Activated T-helper 17 cell treated with anti-CD3 and anti-CD28 coated beads, Interleukin-2, amount 50 U/mL, for 72 hours (primary cell): ENCODE data around the gene MED13L. TPM values are rescaled to one million over a fixed set of nuclear protein-coding genes. Genes with fewer than 3 reads are reported as not detected.

Experiments used
- ATAC-seq: fragments of 150-1000 bp; cut with Tn5 transposase; replicated peaks from 2 replicates; pipeline ENCODE4 v1.10.0; 2021; ENCODE audit warnings: mild to moderate bottlenecking, moderate library complexity
- H3K27ac Mint-ChIP-seq: one replicate; pipeline ENCODE4 v1.8.0; 2022; ENCODE audit warnings: mixed read lengths
- H3K27me3 Mint-ChIP-seq: one replicate; pipeline ENCODE4 v1.8.0; 2022; ENCODE audit warnings: mixed read lengths
- H3K36me3 Mint-ChIP-seq: one replicate; pipeline ENCODE4 v1.8.0; 2022; ENCODE audit warnings: low read depth, mild to moderate bottlenecking, mixed read lengths
- H3K4me1 Mint-ChIP-seq: one replicate; pipeline ENCODE4 v1.8.0; 2022; ENCODE audit warnings: mixed read lengths
- H3K4me3 Mint-ChIP-seq: one replicate; pipeline ENCODE4 v1.8.0; 2022; ENCODE audit warnings: mild to moderate bottlenecking, mixed read lengths
- H3K9me3 Mint-ChIP-seq: one replicate; pipeline ENCODE4 v1.8.0; 2022; ENCODE audit warnings: mixed read lengths
- total RNA-seq, 2 donors: library from RNA; stranded (reverse); gene quantifications; one replicate each; pipeline ENCODE4 v1.2.3, GENCODE V29; 2022

The MED13L gene
- total RNA-seq, 2 donors from 2014 or later, result 49.9 to 56.2 TPM

- Mint-ChIP-seq H3K9me3 (peaks cover 9% of the 10 kb centered on the region), H3K4me3 (no peak overlapping the region), H3K4me1 (no peaks in the 10 kb centered on the region), H3K27ac (no peak overlapping the region), H3K36me3 (no peaks in the 10 kb centered on the region), H3K27me3 (peaks cover 4% of the 10 kb centered on the region)
- no peak for ATAC-seq
Observed at GRCh38 chr12:116313194-116313927, 35.9 kb upstream of the MED13L start.

- no peaks in the 10 kb centered on the region for H3K36me3 Mint-ChIP-seq
- peaks cover 9% of the 10 kb centered on the region for H3K9me3 Mint-ChIP-seq
- peaks cover 3% of the 10 kb centered on the region for H3K27me3 Mint-ChIP-seq
- no peak overlapping the region for H3K4me3 Mint-ChIP-seq
- no peaks in the 10 kb centered on the region for H3K4me1 Mint-ChIP-seq
- ATAC-seq, result no peak
- no peak overlapping the region for H3K27ac Mint-ChIP-seq
Observed at GRCh38 chr12:116310082-116310481, 32.6 kb upstream of the MED13L start.

DNA sequence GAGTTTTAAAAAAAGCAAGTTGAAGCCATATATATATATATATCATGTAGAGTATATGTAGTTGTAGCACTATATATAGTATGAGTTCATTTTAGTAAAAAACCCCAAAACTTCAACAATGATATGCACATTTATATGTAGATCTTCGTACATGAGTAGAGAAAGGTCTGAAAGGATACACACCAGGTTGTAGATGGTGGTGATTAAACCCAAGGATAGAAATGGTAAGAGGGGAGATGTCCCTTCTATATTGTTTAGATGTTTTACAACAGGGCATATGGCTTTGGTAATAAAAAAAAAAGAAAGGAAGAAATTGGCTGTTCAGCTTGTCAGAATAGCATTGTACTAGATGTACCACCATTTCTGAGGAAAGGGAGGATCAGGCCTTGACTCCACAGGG, 31.9 kb upstream of the MED13L start:
- no peaks in the 10 kb centered on the region for H3K4me1 Mint-ChIP-seq
- no peak overlapping the region for H3K27ac Mint-ChIP-seq
- peaks cover 9% of the 10 kb centered on the region for H3K9me3 Mint-ChIP-seq
- ATAC-seq, result no peak
- peaks cover 3% of the 10 kb centered on the region for H3K27me3 Mint-ChIP-seq
- no peaks in the 10 kb centered on the region for H3K36me3 Mint-ChIP-seq
- no peak overlapping the region for H3K4me3 Mint-ChIP-seq

DNA sequence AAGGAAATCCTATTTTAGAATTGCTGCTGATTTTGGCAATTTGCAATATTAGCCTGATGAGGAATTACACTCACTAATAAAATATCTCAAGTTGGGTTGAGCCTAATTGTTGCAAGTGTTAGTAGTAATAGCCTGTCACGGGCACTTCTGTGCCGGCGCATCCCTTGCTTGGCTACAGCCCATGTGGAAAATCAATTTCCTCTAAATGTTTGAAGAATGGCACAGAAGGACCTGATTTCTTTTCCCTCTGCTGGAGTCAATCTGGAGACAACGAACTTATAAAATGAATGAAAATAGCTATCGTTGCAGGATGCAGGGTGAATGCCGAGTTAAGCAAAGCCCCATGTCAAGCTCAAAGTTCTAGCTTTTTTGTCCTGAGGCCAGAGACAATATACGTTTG, 31.2 kb upstream of the MED13L start:
- no peaks in the 10 kb centered on the region for H3K4me1 Mint-ChIP-seq
- peaks cover 3% of the 10 kb centered on the region for H3K27me3 Mint-ChIP-seq
- H3K4me3 Mint-ChIP-seq, result no peak overlapping the region
- no peaks in the 10 kb centered on the region for H3K36me3 Mint-ChIP-seq
- no peak overlapping the region for H3K27ac Mint-ChIP-seq
- H3K9me3 Mint-ChIP-seq, result peaks cover 9% of the 10 kb centered on the region
- no peak for ATAC-seq

- Mint-ChIP-seq H3K36me3 (no peaks in the 10 kb centered on the region), H3K27me3 (peaks cover under 1% of the 10 kb centered on the region), H3K4me1 (no peaks in the 10 kb centered on the region), H3K9me3 (peaks cover 9% of the 10 kb centered on the region), H3K4me3 (no peak overlapping the region), H3K27ac (no peak overlapping the region)
- no peak for ATAC-seq
Observed at GRCh38 chr12:116306968-116307367, 29.5 kb upstream of the MED13L start.

DNA sequence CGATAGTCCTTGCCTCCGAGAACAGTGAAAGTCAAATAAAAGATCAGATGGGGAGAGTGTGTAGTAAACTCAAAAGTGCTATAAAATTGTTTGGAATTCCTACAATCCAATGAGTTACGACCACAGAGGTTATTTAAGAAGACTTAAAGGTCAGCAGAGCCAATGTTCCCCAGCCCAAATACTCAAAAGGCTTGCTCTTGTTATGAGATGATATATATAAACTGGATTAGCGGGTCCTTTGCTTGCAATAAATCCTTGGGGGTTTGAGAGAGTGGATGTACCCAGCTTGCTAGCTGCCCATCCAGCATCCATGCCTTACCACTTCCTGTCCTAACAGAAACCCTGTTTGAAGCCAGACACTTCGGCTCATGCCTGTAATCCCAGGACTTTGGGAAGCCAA, 29.0 kb upstream of the MED13L start:
- no peak for ATAC-seq
- no peak overlapping the region for H3K27ac Mint-ChIP-seq
- H3K4me3 Mint-ChIP-seq, result no peak overlapping the region
- no peaks in the 10 kb centered on the region for H3K4me1 Mint-ChIP-seq
- H3K9me3 Mint-ChIP-seq, result peaks cover 9% of the 10 kb centered on the region
- H3K27me3 Mint-ChIP-seq, result no peaks in the 10 kb centered on the region
- H3K36me3 Mint-ChIP-seq, result no peaks in the 10 kb centered on the region

DNA sequence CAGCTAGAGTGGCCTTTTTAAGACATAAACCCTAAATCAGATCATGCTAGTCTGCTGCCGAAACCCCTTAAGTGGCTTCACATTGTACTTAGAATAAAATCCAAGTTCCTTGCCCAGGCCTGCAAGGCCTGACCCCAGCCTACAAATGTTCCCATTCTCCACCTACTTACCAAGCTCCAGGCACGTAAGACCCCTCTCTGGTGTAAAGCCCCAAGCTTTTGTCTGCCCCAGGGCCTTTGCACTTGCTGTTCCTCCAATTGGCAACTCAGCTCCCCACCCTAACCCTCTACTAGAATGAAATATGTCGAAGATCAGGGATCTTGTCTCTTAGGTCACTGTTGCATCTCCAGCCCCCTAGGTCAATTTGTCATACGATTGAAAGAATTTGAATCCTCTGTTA, 27.1 kb upstream of the MED13L start:
- Mint-ChIP-seq H3K27me3 (no peaks in the 10 kb centered on the region), H3K4me1 (no peaks in the 10 kb centered on the region), H3K9me3 (peaks cover 5% of the 10 kb centered on the region), H3K4me3 (no peak overlapping the region), H3K36me3 (no peaks in the 10 kb centered on the region), H3K27ac (no peak overlapping the region)
- ATAC-seq, result no peak

GRCh38 chr12:116303929-116304328, 26.4 kb upstream of the MED13L start:
- Mint-ChIP-seq H3K9me3 (no peaks in the 10 kb centered on the region), H3K4me1 (no peaks in the 10 kb centered on the region), H3K36me3 (no peaks in the 10 kb centered on the region), H3K27me3 (no peaks in the 10 kb centered on the region), H3K27ac (no peak overlapping the region), H3K4me3 (no peak overlapping the region)
- ATAC-seq, result no peak

DNA sequence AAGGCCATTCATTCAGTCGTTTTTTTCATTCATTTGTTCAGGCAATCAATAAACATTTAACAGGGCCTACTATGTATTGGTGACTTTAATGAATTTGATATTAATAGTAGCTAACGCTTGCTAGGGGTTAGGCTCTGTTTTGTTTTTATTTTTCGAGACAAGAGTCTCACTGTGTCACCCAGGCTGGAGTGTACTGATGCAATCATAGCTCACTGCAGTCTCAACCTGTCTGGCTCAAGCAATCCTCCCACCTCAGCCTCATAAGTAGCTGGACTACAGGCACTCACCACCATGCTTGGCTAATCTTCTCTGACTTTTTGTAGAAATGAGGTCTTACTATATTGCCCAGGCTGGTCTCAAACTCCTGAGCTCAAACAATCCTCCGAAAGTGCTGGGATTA, 25.6 kb upstream of the MED13L start:
- Mint-ChIP-seq H3K4me3 (no peak overlapping the region), H3K27me3 (no peaks in the 10 kb centered on the region), H3K36me3 (no peaks in the 10 kb centered on the region), H3K27ac (no peak overlapping the region), H3K9me3 (no peaks in the 10 kb centered on the region), H3K4me1 (no peaks in the 10 kb centered on the region)
- ATAC-seq, result no peak

GRCh38 chr12:116302166-116303058, 24.9 kb upstream of the MED13L start:
- no peaks in the 10 kb centered on the region for H3K9me3 Mint-ChIP-seq
- H3K36me3 Mint-ChIP-seq, result no peaks in the 10 kb centered on the region
- no peak for ATAC-seq
- H3K27me3 Mint-ChIP-seq, result no peaks in the 10 kb centered on the region
- no peak overlapping the region for H3K4me3 Mint-ChIP-seq
- H3K4me1 Mint-ChIP-seq, result no peaks in the 10 kb centered on the region
- no peak overlapping the region for H3K27ac Mint-ChIP-seq

DNA sequence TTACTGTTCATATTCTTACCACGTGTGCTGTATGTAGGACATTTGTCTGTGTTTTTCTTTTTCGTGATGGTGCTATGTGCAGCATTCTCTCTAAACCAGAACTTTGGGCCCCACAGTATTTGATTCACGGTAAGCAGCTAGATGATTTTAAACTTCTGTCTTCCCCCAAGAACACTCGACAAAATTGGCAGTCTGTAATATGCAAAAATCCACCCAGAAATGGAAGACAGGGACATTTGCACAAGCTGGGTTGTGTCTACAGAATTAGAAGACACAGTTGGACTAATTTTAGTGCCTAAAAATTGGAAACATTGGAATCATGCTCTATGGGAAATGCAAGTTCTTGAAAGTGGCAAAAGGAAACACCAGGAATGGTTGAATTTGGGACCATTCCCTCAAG, 24.1 kb upstream of the MED13L start:
- Mint-ChIP-seq H3K4me1 (no peaks in the 10 kb centered on the region), H3K4me3 (no peak overlapping the region), H3K9me3 (no peaks in the 10 kb centered on the region), H3K36me3 (no peaks in the 10 kb centered on the region), H3K27ac (no peak overlapping the region), H3K27me3 (no peaks in the 10 kb centered on the region)
- ATAC-seq, result no peak

DNA sequence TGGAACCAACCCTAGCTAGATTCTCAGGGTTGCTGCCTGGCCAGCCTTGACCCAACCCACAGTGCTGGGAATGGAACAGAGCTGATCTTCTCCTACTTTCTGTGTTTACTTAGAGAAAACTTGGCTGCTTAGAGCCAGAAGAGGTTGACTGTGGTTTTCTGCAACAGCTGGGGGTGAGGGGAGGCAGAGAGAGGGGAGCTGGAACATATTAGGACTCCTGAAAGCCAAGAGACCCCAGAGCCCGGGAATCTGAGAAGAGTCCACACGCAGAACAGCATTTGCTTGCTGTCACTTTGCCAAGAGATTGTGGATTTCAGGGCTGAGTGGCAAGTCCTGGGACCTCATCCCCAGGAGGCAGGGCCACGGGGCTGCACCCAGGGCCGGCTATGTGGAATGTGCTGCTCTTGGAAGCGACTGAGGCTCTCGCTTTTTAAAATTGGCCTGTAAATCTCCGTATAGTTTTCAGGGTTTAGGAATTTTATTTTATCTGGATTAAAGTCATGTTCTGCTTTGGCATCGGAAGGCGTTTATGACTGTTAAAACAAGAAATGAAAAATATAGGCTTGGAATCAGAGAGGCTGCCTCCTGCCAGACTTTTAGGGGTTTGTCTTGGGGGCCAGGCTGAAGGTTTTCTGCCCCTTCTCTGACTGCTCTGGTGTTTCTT, 22.3 kb upstream of the MED13L start:
- Mint-ChIP-seq H3K9me3 (no peaks in the 10 kb centered on the region), H3K27me3 (peaks cover 5% of the 10 kb centered on the region), H3K27ac (no peak overlapping the region), H3K4me3 (no peak overlapping the region), H3K4me1 (no peaks in the 10 kb centered on the region), H3K36me3 (no peaks in the 10 kb centered on the region)
- ATAC-seq, result no peak

DNA sequence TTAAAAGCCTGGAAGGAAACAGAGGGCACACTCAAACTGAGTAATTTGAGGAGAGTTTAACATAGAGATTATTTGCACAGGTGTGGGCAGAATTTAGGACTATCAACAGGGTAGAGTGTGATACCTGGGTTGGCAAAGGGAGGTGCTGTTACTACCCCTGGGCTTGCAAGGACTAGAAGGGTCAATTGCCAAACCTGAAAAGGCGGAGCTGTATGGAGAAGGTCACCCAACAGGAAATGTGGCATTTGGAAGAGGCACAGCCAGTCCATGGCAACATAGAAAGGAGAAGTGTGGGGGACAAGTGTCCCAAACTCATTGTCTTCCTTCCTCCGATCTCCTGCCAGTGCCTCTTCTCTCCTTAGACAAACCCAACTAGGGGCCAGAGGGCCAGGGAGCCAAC, 21.6 kb upstream of the MED13L start:
- Mint-ChIP-seq H3K9me3 (no peaks in the 10 kb centered on the region), H3K4me3 (no peak overlapping the region), H3K4me1 (no peaks in the 10 kb centered on the region), H3K27me3 (peaks cover 5% of the 10 kb centered on the region), H3K27ac (no peak overlapping the region), H3K36me3 (no peaks in the 10 kb centered on the region)
- ATAC-seq, result no peak

DNA sequence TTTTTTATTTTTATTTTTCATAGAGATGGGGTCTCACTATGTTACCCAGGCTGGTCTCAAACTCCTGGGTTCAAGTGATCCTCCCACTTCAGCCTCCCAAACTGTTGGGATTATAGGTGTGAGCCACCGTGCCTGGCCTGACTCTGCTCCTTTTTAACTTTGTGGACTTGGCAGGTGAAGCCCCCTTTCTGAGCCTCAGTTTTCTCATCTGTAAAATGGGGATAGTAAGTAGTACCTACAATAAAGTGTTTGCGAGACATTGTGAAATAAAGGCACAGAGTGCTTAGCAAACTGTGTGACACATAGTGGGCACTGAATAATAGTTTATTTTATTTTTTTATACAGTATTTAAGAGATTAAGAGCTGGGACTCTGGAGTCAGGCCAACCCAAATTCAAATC, 21.1 kb upstream of the MED13L start:
- H3K4me3 Mint-ChIP-seq, result no peak overlapping the region
- no peaks in the 10 kb centered on the region for H3K36me3 Mint-ChIP-seq
- peaks cover 5% of the 10 kb centered on the region for H3K27me3 Mint-ChIP-seq
- no peaks in the 10 kb centered on the region for H3K4me1 Mint-ChIP-seq
- no peak for ATAC-seq
- no peak overlapping the region for H3K27ac Mint-ChIP-seq
- H3K9me3 Mint-ChIP-seq, result no peaks in the 10 kb centered on the region
